ENCODE measurements around the gene SRBD1.
A peak's percentile ranks its signal among the peaks of the same experiment; 100 is the strongest.

Gene SRBD1, protein sequence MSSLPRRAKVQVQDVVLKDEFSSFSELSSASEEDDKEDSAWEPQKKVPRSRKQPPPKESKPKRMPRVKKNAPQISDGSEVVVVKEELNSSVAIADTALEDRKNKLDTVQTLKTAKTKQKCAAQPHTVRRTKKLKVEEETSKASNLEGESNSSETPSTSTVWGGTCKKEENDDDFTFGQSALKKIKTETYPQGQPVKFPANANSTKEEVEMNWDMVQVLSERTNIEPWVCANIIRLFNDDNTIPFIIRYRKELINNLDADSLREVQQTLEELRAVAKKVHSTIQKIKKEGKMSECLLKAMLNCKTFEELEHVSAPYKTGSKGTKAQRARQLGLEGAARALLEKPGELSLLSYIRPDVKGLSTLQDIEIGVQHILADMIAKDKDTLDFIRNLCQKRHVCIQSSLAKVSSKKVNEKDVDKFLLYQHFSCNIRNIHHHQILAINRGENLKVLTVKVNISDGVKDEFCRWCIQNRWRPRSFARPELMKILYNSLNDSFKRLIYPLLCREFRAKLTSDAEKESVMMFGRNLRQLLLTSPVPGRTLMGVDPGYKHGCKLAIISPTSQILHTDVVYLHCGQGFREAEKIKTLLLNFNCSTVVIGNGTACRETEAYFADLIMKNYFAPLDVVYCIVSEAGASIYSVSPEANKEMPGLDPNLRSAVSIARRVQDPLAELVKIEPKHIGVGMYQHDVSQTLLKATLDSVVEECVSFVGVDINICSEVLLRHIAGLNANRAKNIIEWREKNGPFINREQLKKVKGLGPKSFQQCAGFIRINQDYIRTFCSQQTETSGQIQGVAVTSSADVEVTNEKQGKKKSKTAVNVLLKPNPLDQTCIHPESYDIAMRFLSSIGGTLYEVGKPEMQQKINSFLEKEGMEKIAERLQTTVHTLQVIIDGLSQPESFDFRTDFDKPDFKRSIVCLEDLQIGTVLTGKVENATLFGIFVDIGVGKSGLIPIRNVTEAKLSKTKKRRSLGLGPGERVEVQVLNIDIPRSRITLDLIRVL

GRCh38 chr2:45611020-45611859, at the start of gene SRBD1:
Gene SRBD1, minus strand, starts transcription at chr2:45611267. Its CDS starts 5,826 bp downstream, at chr2:45605441.
- DNase-seq (ENCODE audit: low read depth), result peak; percentile 77

- DNase-seq (ENCODE audit: low read depth), result no peak
Observed at GRCh38 chr2:45654250-45654649, 43.2 kb upstream of the SRBD1 start.

- DNase-seq (ENCODE audit: low read depth), result no peak
Observed at GRCh38 chr2:45653122-45653913, 42.3 kb upstream of the SRBD1 start.

DNA sequence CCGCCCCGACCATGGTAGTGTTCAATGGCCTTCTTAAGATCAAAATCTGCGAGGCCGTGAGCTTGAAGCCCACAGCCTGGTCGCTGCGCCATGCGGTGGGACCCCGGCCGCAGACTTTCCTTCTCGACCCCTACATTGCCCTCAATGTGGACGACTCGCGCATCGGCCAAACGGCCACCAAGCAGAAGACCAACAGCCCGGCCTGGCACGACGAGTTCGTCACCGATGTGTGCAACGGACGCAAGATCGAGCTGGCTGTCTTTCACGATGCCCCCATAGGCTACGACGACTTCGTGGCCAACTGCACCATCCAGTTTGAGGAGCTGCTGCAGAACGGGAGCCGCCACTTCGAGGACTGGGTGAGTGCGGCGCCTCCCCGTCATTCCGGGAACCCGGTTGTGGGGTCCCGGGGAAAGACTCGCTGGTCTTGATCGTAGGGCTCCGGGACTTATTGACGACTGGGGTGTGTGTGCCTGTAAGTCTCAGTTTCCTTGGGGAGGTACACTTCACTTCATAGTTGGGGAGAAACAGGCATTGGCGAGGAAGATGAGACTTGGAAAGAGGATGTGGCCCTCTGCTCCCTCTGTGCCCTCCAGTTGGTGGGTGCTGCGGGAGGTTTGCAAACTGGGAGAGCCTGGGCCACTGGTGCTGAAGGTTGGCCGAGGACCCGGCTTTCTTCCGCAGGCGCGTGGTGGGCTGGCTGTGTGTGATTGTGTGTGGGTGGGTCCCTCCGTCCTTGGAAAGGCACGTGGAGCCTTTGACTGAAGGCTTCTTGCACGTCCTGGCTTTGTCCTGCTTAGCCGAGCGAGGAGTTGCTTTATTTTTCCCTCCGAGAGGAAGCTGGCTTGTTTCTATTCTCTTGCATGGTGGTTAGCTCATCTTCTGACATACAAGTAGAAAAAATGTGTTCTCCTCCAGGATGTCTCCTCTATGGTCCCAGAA, 41.3 kb upstream of the SRBD1 start:
- no peak for DNase-seq (ENCODE audit: low read depth)

GRCh38 chr2:45651415-45652089, 40.5 kb upstream of the SRBD1 start, which contains the start of gene PRKCE:
Gene PRKCE, plus strand, starts transcription at chr2:45651675.
- no peak for DNase-seq (ENCODE audit: low read depth)

DNA sequence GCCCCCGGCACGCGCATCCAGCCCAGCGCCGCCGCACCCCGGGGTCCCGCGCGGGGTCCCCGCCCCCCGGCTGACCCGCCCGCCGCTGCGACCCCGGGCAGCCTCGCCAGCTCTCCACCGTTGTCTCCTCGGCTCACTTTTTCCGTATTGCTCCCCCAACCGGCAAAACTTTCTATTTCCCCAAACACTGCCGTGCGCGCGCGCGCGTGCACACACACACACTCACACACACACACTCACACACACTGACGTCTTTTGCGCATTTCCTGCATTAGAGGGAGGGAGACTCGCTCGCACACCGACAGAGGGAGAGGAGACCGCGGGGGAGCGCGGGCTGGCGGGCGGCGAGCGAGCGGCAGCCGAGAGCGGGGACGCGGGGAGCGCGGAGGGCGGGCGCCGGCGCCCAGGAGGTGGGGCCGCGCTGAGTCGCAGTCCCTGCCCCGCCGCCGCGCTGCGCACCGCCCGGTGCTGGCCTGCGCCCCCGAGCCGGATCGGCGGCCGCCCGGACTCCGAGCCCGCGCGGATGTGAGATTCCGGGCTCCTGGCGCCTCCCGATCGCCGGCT, 39.9 kb upstream of the SRBD1 start:
- DNase-seq (ENCODE audit: low read depth), result peak; percentile 95

DNA sequence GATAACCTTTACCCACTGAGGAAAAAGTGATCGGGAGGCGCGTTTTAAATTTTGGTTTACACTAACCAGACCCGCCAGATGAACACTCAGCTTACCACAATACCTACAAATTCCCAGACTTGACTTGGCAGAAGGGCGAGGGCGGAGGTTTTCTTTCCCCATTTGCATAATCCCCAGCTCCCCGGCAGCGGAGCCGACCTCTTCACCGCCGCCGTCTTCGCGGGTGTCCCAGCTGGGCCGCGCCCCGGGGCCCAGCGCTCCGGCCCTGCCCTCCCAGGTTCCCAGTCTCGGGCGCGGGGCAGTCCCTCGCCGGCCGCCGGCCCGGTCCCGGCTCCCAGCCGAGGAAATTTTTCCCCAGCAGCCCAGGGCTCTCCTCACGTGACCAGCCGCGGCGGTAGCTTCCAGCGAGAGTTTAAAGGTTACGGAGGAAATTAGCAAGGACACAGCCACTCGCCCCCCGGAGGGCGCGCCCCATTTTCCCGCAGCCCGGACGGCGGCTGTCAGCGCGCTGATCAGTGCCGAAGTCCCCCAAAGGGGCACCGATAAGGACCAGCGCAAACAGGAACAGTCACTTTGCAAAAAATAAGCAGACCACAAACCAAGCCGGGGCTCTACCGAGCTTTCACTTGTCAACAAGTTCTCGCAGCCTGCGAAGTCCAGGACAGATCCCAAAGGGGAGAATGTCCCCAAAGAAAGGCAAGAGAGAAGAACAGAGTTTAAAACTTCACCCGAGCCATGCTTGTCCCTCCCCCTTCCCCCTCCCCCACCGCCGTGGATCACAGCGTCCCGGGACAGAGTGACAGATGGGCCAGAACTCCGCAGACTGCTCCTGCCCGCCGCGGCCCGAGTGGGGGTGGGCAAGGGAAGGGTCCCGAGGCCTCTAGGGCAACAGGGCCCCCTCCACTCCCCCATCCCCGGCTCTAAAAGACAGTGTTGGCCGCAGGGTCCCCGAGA, 39.1 kb upstream of the SRBD1 start:
- DNase-seq (ENCODE audit: low read depth), result no peak

DNA sequence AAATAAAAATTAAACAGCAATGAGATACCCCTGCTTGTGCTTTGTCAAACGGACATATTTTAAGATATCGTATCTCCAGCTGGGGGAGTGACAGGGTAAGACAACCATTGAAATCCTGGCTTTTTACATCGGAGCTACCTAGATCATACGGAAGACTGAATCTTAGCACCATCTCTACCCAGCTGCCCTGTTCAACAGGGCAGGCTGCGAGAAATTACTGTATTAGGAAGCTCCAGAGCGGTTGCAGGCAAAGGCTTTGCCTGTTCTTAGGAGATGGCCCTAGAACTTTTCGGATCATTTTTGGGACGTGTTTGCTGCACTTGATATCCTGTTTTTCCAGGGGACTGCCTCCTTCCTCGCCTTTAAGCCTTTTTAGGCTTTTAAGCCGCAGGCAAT, 38.4 kb upstream of the SRBD1 start:
- DNase-seq (ENCODE audit: low read depth), result no peak

- no peak for DNase-seq (ENCODE audit: low read depth)
Observed at GRCh38 chr2:45648636-45649035, 37.6 kb upstream of the SRBD1 start.

- no peak for DNase-seq (ENCODE audit: low read depth)
Observed at GRCh38 chr2:45647986-45648520, 37.0 kb upstream of the SRBD1 start.

- DNase-seq (ENCODE audit: low read depth), result no peak
Observed at GRCh38 chr2:45647356-45647755, 36.3 kb upstream of the SRBD1 start.

GRCh38 chr2:45646289-45646688, 35.2 kb upstream of the SRBD1 start:
- no peak for DNase-seq (ENCODE audit: low read depth)

GRCh38 chr2:45643543-45644542, 32.8 kb upstream of the SRBD1 start:
- DNase-seq (ENCODE audit: low read depth), result no peak

DNA sequence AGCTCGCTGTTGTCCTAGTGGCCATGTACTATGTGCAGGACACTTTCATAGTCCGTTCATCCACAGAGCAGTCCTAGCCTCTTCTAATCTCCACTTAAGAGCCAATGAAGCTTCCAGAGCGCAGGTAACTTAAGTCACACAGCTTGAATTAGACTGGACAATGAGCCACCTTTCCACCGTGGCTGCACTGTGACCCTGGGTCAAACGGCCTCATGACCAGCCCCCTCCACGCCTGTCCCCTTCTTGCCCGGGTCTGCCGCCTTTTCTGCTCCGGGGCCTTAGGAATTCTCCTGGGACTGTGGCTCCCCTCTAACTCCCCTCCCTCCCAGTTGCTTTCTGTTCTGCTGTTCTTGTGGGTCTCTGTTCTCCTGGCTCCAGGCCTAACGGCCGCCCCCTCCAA, 32.0 kb upstream of the SRBD1 start:
- no peak for DNase-seq (ENCODE audit: low read depth)

DNA sequence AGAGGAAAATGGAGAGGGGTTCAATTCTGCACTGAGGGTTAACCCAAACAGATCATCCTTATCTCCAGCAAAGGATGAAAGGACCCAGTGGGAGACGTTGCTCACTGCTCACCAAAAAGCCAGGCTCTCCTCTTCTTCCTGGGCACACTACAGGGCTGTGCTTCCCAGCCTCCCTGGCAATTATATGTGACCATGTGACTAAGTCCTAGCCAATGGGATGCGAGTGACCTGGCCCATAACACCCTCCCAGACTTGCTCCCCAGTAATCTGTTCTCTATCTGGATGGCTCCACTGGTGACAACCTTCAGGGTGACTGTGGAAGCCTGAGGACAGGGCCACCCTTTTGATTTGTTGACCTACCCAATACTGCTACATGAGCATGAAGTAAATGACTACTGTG, 29.5 kb upstream of the SRBD1 start:
- DNase-seq (ENCODE audit: low read depth), result no peak

DNA sequence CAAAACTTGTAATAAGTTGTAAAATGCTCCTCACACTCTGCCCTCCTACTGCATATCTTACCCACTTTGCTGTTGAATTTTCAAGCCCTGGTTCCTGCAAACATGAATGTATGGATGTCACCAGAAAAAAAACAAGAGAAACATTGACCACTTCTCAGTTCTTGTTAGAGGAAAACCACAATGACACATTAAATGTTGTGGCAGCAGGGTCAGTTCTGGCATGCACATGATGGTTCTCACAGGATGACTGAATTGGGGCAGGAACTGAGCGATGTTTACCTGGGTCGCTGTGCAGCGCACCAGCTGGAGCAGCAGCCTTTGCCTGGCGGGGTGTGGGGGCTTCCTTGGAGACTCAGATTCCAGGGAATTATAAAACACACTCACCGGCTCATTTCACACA, 26.4 kb upstream of the SRBD1 start:
- DNase-seq (ENCODE audit: low read depth), result no peak

Data from GM04504 (cell line).